OCI-LY7 (cell line): ENCODE results near the gene ASCC2.

Experiments
- EZH2phosphoT487 ChIP-seq: fragments of 200-600 bp; sonication (generic); IDR thresholded peaks from 2 replicates; pipeline ENCODE4 v1.6.1; 2018; ENCODE audit warnings: low read depth, borderline replicate concordance, mild to moderate bottlenecking, mixed run types, antibody characterized with exemption, low read length, moderate library complexity, mixed read lengths
- TF ChIP-seq, protein P1 (sequence below): fragments of 200-600 bp; sonication (generic); conservative IDR thresholded peaks from 2 replicates; pipeline ENCODE4 v1.5.1; 2014; ENCODE audit warnings: mild to moderate bottlenecking, antibody characterized with exemption, low read length, moderate library complexity, mixed read lengths

DNA sequence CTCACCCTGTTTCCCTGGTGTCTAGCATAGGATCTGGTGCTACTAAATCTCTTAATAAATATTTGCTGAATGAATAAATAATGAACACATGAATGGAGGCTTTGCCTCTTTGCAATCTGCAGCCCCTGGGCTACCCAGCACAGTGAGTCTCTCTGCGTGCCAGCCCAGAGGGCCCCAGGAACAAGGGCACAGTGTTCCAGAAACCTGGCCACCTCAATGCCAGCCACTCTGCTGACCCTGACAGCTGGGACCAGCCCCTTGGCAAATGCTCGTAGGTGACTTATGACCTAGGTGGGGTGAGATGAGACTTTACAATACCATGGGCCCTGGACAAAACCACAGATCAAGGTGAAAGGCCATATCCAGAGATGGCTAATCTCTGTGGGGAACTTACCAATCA lies 39.3 kb downstream of the ASCC2 start:
- TF ChIP-seq, protein P1, sequence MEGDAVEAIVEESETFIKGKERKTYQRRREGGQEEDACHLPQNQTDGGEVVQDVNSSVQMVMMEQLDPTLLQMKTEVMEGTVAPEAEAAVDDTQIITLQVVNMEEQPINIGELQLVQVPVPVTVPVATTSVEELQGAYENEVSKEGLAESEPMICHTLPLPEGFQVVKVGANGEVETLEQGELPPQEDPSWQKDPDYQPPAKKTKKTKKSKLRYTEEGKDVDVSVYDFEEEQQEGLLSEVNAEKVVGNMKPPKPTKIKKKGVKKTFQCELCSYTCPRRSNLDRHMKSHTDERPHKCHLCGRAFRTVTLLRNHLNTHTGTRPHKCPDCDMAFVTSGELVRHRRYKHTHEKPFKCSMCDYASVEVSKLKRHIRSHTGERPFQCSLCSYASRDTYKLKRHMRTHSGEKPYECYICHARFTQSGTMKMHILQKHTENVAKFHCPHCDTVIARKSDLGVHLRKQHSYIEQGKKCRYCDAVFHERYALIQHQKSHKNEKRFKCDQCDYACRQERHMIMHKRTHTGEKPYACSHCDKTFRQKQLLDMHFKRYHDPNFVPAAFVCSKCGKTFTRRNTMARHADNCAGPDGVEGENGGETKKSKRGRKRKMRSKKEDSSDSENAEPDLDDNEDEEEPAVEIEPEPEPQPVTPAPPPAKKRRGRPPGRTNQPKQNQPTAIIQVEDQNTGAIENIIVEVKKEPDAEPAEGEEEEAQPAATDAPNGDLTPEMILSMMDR: no peak
- no peak for TF ChIP-seq EZH2phosphoT487
